Loucy (cell line): ENCODE measurements around the gene RHCE.
"Not testable (repeated sequence)": the region's sequence is repeated elsewhere in the genome, so short reads cannot be mapped to it uniquely, and the experiment has no call there.

Experiments used
- CTCF ChIP-seq: fragments of 200-600 bp; sonication (generic); conservative IDR thresholded peaks from 2 replicates; pipeline ENCODE4 v1.5.1; 2014; ENCODE audit warnings: mild to moderate bottlenecking, antibody characterized with exemption, low read length
- EZH2phosphoT487 ChIP-seq: fragments of 200-600 bp; IDR thresholded peaks from 2 replicates; pipeline ENCODE4 v1.6.1; 2018; ENCODE audit warnings: antibody characterized with exemption, mild to moderate bottlenecking, moderate library complexity, borderline replicate concordance

GRCh38 chr1:25324407-25324806, 96.2 kb downstream of the RHCE start:
- TF ChIP-seq CTCF, EZH2phosphoT487: not testable (repeated sequence)
